ENCODE data around the gene SPOCD1. TPM values are rescaled to one million over a fixed set of nuclear protein-coding genes. Genes with fewer than 3 reads are reported as not detected.
A peak's percentile ranks its signal among the peaks of the same experiment; 100 is the strongest.

The SPOCD1 gene
- 0.98 and 1.2 TPM in 2 replicates for polyA plus RNA-seq (2011; rRNA removed)
- polyA plus RNA-seq (2012; cell fraction: cytosol; rRNA removed) = 1.2 and 2.4 TPM in 2 replicates
- 5.9 and 7.2 TPM in 2 replicates for polyA plus RNA-seq (2012; cell fraction: nucleus; rRNA removed)
- polyA plus RNA-seq (2017; fragmentation: RNase III; extraction: RNeasy Plus Mini Kit Qiagen cat#74134 plus additional on column Dnase treatment) = 4.8 to 6.4 TPM (median 5.5 TPM) in 3 replicates
- 1.7 and 1.8 TPM in 2 replicates for polyA minus RNA-seq (2011; rRNA and poly(A)+ RNA removed)

DNA sequence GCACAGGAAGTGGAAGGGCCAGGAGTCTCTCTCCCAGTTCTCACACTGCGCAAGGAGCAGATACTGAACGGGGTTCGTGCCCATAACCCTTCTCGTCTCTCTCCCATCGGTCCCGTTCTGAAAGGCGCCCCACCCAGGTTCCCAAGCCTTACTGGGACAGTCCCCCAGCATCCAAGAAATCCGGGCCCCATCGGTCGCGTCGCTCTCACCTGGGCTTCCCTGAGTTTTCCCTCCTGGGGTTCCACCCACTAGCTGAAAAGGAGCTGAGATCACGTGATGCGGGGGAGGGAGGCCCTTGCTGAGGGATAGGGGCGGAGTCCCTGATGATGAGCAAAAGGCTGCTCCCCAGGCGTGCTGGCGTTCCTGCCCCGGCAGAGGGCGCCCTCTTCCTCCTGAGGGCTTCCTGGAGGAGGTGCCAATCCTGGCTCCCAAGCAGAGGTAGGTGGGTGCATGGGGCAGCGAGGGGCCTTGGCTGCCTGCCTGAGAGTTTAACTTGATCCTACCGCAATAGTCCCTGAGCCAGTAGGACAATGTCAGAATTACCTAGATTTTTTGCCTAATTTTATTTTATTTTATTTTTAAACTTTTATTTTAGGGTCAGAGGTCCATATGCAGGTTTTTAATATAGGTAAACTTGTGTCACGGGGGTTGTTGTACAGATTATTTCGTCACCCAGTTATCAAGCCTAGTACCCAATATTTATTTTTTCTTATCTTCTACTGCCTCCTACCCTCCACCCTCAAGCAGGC is at the start of gene SPOCD1:
SPOCD1 (minus strand) TSS at position 271 of the 749 bp plus-strand sequence. CDS start 689 bp downstream, outside the sequence.
- DNase-seq (ENCODE audit: low read depth in 1 of 2, low spot score in 1 of 2) = peak; percentile 79 to 86
- H3K4me2 ChIP-seq = peak within 1 kb of the TSS; percentile 71
- peak within 1 kb of the TSS; percentile 48 to 80 for H3K27ac ChIP-seq
- CTCF ChIA-PET = interaction anchor here (0.6 to 3.2 kb wide), 28 partner anchors 8 to 238 kb away, joined by 3 to 36 read pairs (median 4); no protein-coding TSS in a partner anchor
- H3K4me1 ChIP-seq = no peaks in the 10 kb centered on the region
- 39% methylated on average over 12 of the region's 23 CpGs for WGBS (ENCODE audit: missing lambda C conversion rate)
- no peak within 1 kb of the TSS; the same call in 2 of the 3 replicates for H3K4me3 ChIP-seq
- TF ChIP-seq FOXS1 (CRISPR knock-in tag; IDR thresholded peaks at IDR 0.05) (0 out of 2 replicates have a peak, but pooled peaks have one; percentile 6), PHF8 (IDR thresholded peaks at IDR 0.05; ENCODE audit: borderline replicate concordance, low read depth) (no peak), HOXB13 (CRISPR knock-in tag; IDR thresholded peaks at IDR 0.05; ENCODE audit: low read depth) (no peak), FOSL2 (IDR thresholded peaks at IDR 0.05) (no peak), FOSL2 (CRISPR knock-in tag; IDR thresholded peaks at IDR 0.05) (peak; percentile 10; the same call in 1 of the 2 replicates), ZFP36 (IDR thresholded peaks at IDR 0.05; ENCODE audit: borderline replicate concordance, partially characterized antibody) (peak; percentile 100), CEBPB (IDR thresholded peaks at IDR 0.05) (no peak), SMC3 (IDR thresholded peaks at IDR 0.05) (peak; percentile 86), HOXB5 (CRISPR knock-in tag; IDR thresholded peaks at IDR 0.05) (no peak), EHF (CRISPR knock-in tag; IDR thresholded peaks at IDR 0.05) (no peak), CHD4 (IDR thresholded peaks at IDR 0.05; ENCODE audit: borderline replicate concordance) (no peak), RAD21 (conservative IDR thresholded peaks at IDR 0.05 in 1 of 2, IDR thresholded peaks at IDR 0.05 in 1 of 2) (peak; percentile 79)
- TF ChIP-seq, protein P1, sequence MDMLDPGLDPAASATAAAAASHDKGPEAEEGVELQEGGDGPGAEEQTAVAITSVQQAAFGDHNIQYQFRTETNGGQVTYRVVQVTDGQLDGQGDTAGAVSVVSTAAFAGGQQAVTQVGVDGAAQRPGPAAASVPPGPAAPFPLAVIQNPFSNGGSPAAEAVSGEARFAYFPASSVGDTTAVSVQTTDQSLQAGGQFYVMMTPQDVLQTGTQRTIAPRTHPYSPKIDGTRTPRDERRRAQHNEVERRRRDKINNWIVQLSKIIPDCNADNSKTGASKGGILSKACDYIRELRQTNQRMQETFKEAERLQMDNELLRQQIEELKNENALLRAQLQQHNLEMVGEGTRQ (IDR thresholded peaks at IDR 0.05) = peak; percentile 92
- TF ChIP-seq, protein P2, sequence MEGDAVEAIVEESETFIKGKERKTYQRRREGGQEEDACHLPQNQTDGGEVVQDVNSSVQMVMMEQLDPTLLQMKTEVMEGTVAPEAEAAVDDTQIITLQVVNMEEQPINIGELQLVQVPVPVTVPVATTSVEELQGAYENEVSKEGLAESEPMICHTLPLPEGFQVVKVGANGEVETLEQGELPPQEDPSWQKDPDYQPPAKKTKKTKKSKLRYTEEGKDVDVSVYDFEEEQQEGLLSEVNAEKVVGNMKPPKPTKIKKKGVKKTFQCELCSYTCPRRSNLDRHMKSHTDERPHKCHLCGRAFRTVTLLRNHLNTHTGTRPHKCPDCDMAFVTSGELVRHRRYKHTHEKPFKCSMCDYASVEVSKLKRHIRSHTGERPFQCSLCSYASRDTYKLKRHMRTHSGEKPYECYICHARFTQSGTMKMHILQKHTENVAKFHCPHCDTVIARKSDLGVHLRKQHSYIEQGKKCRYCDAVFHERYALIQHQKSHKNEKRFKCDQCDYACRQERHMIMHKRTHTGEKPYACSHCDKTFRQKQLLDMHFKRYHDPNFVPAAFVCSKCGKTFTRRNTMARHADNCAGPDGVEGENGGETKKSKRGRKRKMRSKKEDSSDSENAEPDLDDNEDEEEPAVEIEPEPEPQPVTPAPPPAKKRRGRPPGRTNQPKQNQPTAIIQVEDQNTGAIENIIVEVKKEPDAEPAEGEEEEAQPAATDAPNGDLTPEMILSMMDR (IDR thresholded peaks at IDR 0.05) = peak; percentile 86
- TF ChIP-seq, protein P3, sequence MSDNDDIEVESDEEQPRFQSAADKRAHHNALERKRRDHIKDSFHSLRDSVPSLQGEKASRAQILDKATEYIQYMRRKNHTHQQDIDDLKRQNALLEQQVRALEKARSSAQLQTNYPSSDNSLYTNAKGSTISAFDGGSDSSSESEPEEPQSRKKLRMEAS (IDR thresholded peaks at IDR 0.05) = peak; percentile 53; the same call in 1 of the 2 replicates
- TF ChIP-seq, protein P4, sequence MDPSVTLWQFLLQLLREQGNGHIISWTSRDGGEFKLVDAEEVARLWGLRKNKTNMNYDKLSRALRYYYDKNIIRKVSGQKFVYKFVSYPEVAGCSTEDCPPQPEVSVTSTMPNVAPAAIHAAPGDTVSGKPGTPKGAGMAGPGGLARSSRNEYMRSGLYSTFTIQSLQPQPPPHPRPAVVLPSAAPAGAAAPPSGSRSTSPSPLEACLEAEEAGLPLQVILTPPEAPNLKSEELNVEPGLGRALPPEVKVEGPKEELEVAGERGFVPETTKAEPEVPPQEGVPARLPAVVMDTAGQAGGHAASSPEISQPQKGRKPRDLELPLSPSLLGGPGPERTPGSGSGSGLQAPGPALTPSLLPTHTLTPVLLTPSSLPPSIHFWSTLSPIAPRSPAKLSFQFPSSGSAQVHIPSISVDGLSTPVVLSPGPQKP (IDR thresholded peaks at IDR 0.05; ENCODE audit: low read depth, low read length) = no peak
- TF ChIP-seq, protein P5, sequence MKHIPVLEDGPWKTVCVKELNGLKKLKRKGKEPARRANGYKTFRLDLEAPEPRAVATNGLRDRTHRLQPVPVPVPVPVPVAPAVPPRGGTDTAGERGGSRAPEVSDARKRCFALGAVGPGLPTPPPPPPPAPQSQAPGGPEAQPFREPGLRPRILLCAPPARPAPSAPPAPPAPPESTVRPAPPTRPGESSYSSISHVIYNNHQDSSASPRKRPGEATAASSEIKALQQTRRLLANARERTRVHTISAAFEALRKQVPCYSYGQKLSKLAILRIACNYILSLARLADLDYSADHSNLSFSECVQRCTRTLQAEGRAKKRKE (CRISPR knock-in tag; IDR thresholded peaks at IDR 0.05; ENCODE audit: low read depth) = no peak
- POLR2A ChIA-PET = interaction anchor here (1.4 kb wide), 1 partner anchor 129 kb away, joined by 5 read pairs; no protein-coding TSS in a partner anchor
- FAIRE-seq = no peak
- peak; percentile 83 to 90 for ATAC-seq
- no peaks in the 10 kb centered on the region for H3K9me3 ChIP-seq

DNA sequence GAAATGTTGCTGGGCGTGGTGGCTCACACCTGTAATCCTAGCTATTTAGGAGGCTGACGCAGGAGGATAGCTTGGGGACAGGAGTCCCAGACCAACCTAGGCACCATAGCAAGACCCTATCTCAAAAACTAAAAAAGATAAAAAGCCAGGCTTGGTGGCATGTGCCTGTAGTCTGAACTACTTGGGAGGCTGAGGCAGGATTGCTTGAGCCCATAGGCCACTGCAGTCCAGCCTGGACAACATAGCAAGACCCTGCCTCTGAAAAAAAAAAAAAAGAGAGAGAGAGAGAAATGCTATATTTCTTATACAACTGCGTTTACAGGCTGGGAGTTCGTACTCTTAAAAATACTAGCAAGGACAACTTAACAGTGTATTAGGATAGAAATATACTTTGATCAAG is 46.2 kb upstream of the SPOCD1 start:
- 80% methylated on average over 4 of the region's 4 CpGs for WGBS (ENCODE audit: missing lambda C conversion rate)
- ChIA-PET POLR2A (no interaction called here), CTCF (no interaction called here)
- Histone ChIP-seq H3K4me3 (no peak overlapping the region), H3K4me2 (no peak overlapping the region), H3K4me1 (no peaks in the 10 kb centered on the region), H3K9me3 (no peaks in the 10 kb centered on the region), H3K27ac (no peak overlapping the region)
- ATAC-seq (no peak), FAIRE-seq (no peak), DNase-seq (ENCODE audit: low read depth in 1 of 2, low spot score in 1 of 2) (no peak)
- TF ChIP-seq ZNF302 (CRISPR knock-in tag; IDR thresholded peaks at IDR 0.05) = no peak
- TF ChIP-seq, protein P3 (IDR thresholded peaks at IDR 0.05) = no peak
- TF ChIP-seq TP53 (CRISPR knock-in tag; IDR thresholded peaks at IDR 0.05) = no peak
- TF ChIP-seq NR3C1 (IDR thresholded peaks at IDR 0.05) = no peak
- no peak for TF ChIP-seq KDM1A (IDR thresholded peaks at IDR 0.05; ENCODE audit: low read depth)
- TF ChIP-seq FOXS1 (CRISPR knock-in tag; IDR thresholded peaks at IDR 0.05) = no peak
- TF ChIP-seq RCOR1 (IDR thresholded peaks at IDR 0.05; ENCODE audit: low read depth, low read length) = no peak
- TF ChIP-seq CBX2 (IDR thresholded peaks at IDR 0.05; ENCODE audit: borderline replicate concordance, low read depth) = no peak
- TF ChIP-seq HOXB5 (CRISPR knock-in tag; IDR thresholded peaks at IDR 0.05) = no peak
- no peak for TF ChIP-seq EHF (CRISPR knock-in tag; IDR thresholded peaks at IDR 0.05)
- TF ChIP-seq MAZ (IDR thresholded peaks at IDR 0.05; ENCODE audit: borderline replicate concordance, low read depth, low read length) = no peak
- no peak for TF ChIP-seq POLR2A (IDR thresholded peaks at IDR 0.05; ENCODE audit: low read length)
- TF ChIP-seq NFE2L2 (conservative IDR thresholded peaks at IDR 0.05; ENCODE audit: low read length) = no peak
- TF ChIP-seq BHLHE40 (IDR thresholded peaks at IDR 0.05; ENCODE audit: low read depth, low read length) = no peak
- no peak for TF ChIP-seq TFCP2L1 (CRISPR knock-in tag; IDR thresholded peaks at IDR 0.05)
- no peak for TF ChIP-seq SMC3 (IDR thresholded peaks at IDR 0.05)
